Ovary (tissue), 9 donors: ENCODE results near the gene TGDS. TPM values are rescaled to one million over a fixed set of nuclear protein-coding genes. Genes with fewer than 3 reads are reported as not detected.

Experiments
- DNase-seq, 5 donors: peaks; one replicate each; pipeline ENCODE4 v3.0.0-alpha.2; 2019 to 2020
- H3K27ac ChIP-seq, 2 donors: fragments of 200-600 bp; one replicate each; pipeline versions ENCODE4 v1.5.1 to v1.8.0; 2019 to 2022
- H3K27me3 ChIP-seq: fragments of 200-600 bp; one replicate; pipeline ENCODE4 v1.8.0; 2022
- H3K36me3 ChIP-seq: fragments of 200-600 bp; sonication (generic); one replicate; pipeline ENCODE4 v1.5.1; 2019
- H3K4me1 ChIP-seq: one replicate; pipeline ENCODE4 v1.8.1; 2013; ENCODE audit warnings: mild to moderate bottlenecking, moderate library complexity; ENCODE audit not compliant: insufficient read depth
- H3K4me3 ChIP-seq: fragments of 200-600 bp; sonication (generic); one replicate; pipeline ENCODE4 v1.5.1; 2017
- H3K9me3 ChIP-seq, 2 donors: fragments of 200-600 bp in 1 of 2; sonication (generic) in 1 of 2; one replicate each; pipeline versions ENCODE4 v1.5.1 to v1.8.1; 2013 to 2019; ENCODE audit warnings: mild to moderate bottlenecking in 1 of 2, moderate library complexity in 1 of 2
- CTCF ChIP-seq, 3 donors: fragments of 450-650 bp in 2 of 3; fragments of 200-600 bp in 1 of 3; IDR thresholded peaks; one replicate each; pipeline versions ENCODE4 v1.5.1 to v1.8.0; 2016 to 2022; ENCODE audit warnings: antibody characterized with exemption in 3 of 3, mild to moderate bottlenecking in 1 of 3
- EP300 ChIP-seq: sonication (generic); formaldehyde crosslinking; IDR thresholded peaks from one replicate; pipeline ENCODE4 v1.6.1; 2017; ENCODE audit warnings: antibody characterized with exemption
- POLR2A ChIP-seq: fragments of 450-650 bp; IDR thresholded peaks from one replicate; pipeline ENCODE4 v1.6.1; 2017; ENCODE audit warnings: antibody characterized with exemption, mild to moderate bottlenecking, moderate library complexity
- WGBS, 3 donors: extraction: QIAGEN DNeasy Blood & Tissue Kit in 1 of 3; methylation state at CpG; one replicate each; pipeline versions ENCODE4 v1.1.5 to v1.1.7; 2013 to 2017; 5-methylcytosine and 5-hydroxymethylcytosine counted together
- intact Hi-C, 4 donors: fragments of 100-400 bp; cut with DNase I; formaldehyde crosslinking; loops; one replicate each; pipeline versions ENCODE4 v1.11.0 to v1.15.1; 2022 to 2023
- polyA plus RNA-seq, 2 donors: library from polyadenylated mRNA; stranded (reverse); fragments of 200-250 nt in 1 of 2; fragments of 350-450 nt in 1 of 2; fragmentation: Illumina TruSeq in 1 of 2; extraction: RNeasy Lipid Tissue Mini Kit (QIAGEN cat#74804) in 1 of 2; gene quantifications; one replicate each; pipeline ENCODE4 v1.2.3, GENCODE V29; 2013 to 2014
- total RNA-seq, 7 donors: library from RNA; depleted of rRNA in 2 of 7; stranded (reverse); fragments of >200 nt in 2 of 7; fragmentation: NEBNext Ultra II Directional in 3 of 7; extraction: Animal tissue kit (Norgen Biotek cat#: 25700) in 3 of 7; gene quantifications; one replicate each; pipeline versions ENCODE4 v1.1.0 to v1.2.4, GENCODE V29; 2016 to 2023
- donor health status: DM: no; HTN: no; CAD: no; lungs with moderate emphysema.
- donor health status: DM: no; HTN: no; CAD: no.
- donor health status: Bipolar disorder and iron deficiency.
- donor health status: DM: yes; HTN: yes; CAD: no.
- donor health status: DM: no; HTN: no; CAD: no.
- donor health status: DM: yes; HTN: yes; CAD: no.

The TGDS gene
- total and polyA plus RNA-seq, 9 donors, result 8.4 to 14.3 (median 11.5) TPM

GRCh38 chr13:94607939-94608338 lies 12.0 kb upstream of the TGDS start:
- Histone ChIP-seq H3K4me3 (no peak overlapping the region), H3K27ac (no peak overlapping the region), H3K36me3 (no peaks in the 10 kb centered on the region), H3K9me3 (no peaks in the 10 kb centered on the region), H3K27me3 (no peaks in the 10 kb centered on the region), H3K4me1 (no peaks in the 10 kb centered on the region)
- 71% methylated on average over 3 of the region's 3 CpGs for WGBS, 3 donors
- DNase-seq, result no peak
- intact Hi-C loops, result no loop called here
- TF ChIP-seq POLR2A (no peak), CTCF (IDR thresholded peaks at IDR 0.05) (no peak), EP300 (no peak)

- TF ChIP-seq POLR2A (no peak), CTCF (IDR thresholded peaks at IDR 0.05) (no peak), EP300 (no peak)
- Histone ChIP-seq H3K4me1 (no peaks in the 10 kb centered on the region), H3K36me3 (no peaks in the 10 kb centered on the region), H3K4me3 (no peak overlapping the region), H3K9me3 (no peaks in the 10 kb centered on the region), H3K27me3 (no peaks in the 10 kb centered on the region), H3K27ac (no peak overlapping the region)
- no peak for DNase-seq
- intact Hi-C loops, result no loop called here
- WGBS, 3 donors, result 85 to 92% (median 89%) methylated on average over 4 of the region's 4 CpGs
These were observed 11.1 kb upstream of the TGDS start for GRCh38 chr13:94607056-94607455.

- 21 to 39% (median 30%) methylated on average over 1 of the region's 1 CpG for WGBS, 3 donors
- DNase-seq, result no peak
- no peaks in the 10 kb centered on the region for H3K9me3 ChIP-seq
- H3K27me3 ChIP-seq, result no peaks in the 10 kb centered on the region
- H3K36me3 ChIP-seq, result no peaks in the 10 kb centered on the region
- H3K4me1 ChIP-seq, result no peaks in the 10 kb centered on the region
- TF ChIP-seq EP300, result no peak
- TF ChIP-seq CTCF (IDR thresholded peaks at IDR 0.05), result no peak
- no peak for TF ChIP-seq POLR2A
- peak overlapping the region; percentile 71 to 76 for H3K27ac ChIP-seq
- intact Hi-C loops, result no loop called here
- H3K4me3 ChIP-seq, result peak overlapping the region; percentile 97
These were observed 6.5 kb upstream of the TGDS start for GRCh38 chr13:94602467-94602866.

- Histone ChIP-seq H3K4me1 (no peaks in the 10 kb centered on the region), H3K27ac (peak within 1 kb of the TSS; percentile 71 to 76), H3K9me3 (no peaks in the 10 kb centered on the region), H3K27me3 (no peaks in the 10 kb centered on the region), H3K4me3 (peak within 1 kb of the TSS; percentile 97), H3K36me3 (no peaks in the 10 kb centered on the region)
- TF ChIP-seq CTCF (IDR thresholded peaks at IDR 0.05) (no peak), POLR2A (peak; percentile 69)
- intact Hi-C loops, result no loop called here
- peak; percentile 94 to 97 (median 96) for DNase-seq
- WGBS, 3 donors, result 0% methylated on average over 51 to 71 of the region's 71 CpGs
These were observed 5.8 kb upstream of the TGDS start, which contains the start of gene GPR180 for GRCh38 chr13:94601446-94602431. Gene GPR180 (plus strand): TSS chr13:94601857. CDS start chr13:94601928, 71 bp downstream.
